ENCODE data around the gene IGSF8. TPM values are rescaled to one million over a fixed set of nuclear protein-coding genes. Genes with fewer than 3 reads are reported as not detected.

The IGSF8 gene
- total RNA-seq, 1 experiment from 2014 or later: 35.6 TPM

- TF ChIP-seq REST (IDR thresholded peaks at IDR 0.05; ENCODE audit: low read depth): no peak
- no peak for TF ChIP-seq RAD21 (IDR thresholded peaks at IDR 0.05; ENCODE audit: low read depth)
- no peak for TF ChIP-seq TCF7L2 (IDR thresholded peaks at IDR 0.05; ENCODE audit: borderline replicate concordance, extremely low read depth, insufficient read depth, insufficient read length)
- no peak for TF ChIP-seq ZNF274 (IDR thresholded peaks at IDR 0.05; ENCODE audit: low read depth, low read length)
- TF ChIP-seq CEBPB (IDR thresholded peaks at IDR 0.05; ENCODE audit: low read depth): no peak
- no peak for TF ChIP-seq POLR2A (IDR thresholded peaks at IDR 0.05; ENCODE audit: borderline replicate concordance, extremely low read depth, insufficient read depth, insufficient read length)
- TF ChIP-seq ZFX (IDR thresholded peaks at IDR 0.05): no peak
- H3K9ac ChIP-seq (ENCODE audit: low read length): no peak overlapping the region
- no peak overlapping the region for H3K4me3 ChIP-seq (replicated peaks in 1 of 2; ENCODE audit: low read depth in 1 of 2, low read length in 2 of 2)
- intact Hi-C loops (cut with micrococcal nuclease): no loop called here
- RAD21 ChIA-PET (ENCODE audit: low non-redundant PET in 1 of 2, low total read pairs in 2 of 2, uncharacterized antibody in 2 of 2, unreplicated experiment in 2 of 2): no interaction called here
- CTCF ChIA-PET: no interaction called here
- H2AFZ ChIP-seq (ENCODE audit: low read depth, low read length, poor library complexity, severe bottlenecking): no peak overlapping the region
- no peak overlapping the region for H3K27ac ChIP-seq (ENCODE audit: low read depth, low read length)
- no peaks in the 10 kb centered on the region for H3K9me2 ChIP-seq (ENCODE audit: insufficient read depth)
- H3K4me2 ChIP-seq (ENCODE audit: low read length): no peak overlapping the region
- H3K36me3 ChIP-seq (ENCODE audit: control insufficient read depth in 1 of 2, insufficient read depth in 2 of 2, low read length in 2 of 2): no peaks in the 10 kb centered on the region
- no peaks in the 10 kb centered on the region for H3K27me3 ChIP-seq (ENCODE audit: insufficient read depth, low read length)
- no peak for ATAC-seq
- no peaks in the 10 kb centered on the region for H3K79me2 ChIP-seq (ENCODE audit: insufficient read depth, low read length)
- POLR2A ChIA-PET: no interaction called here
- no peaks in the 10 kb centered on the region for H4K20me1 ChIP-seq (ENCODE audit: insufficient read depth)
- no peaks in the 10 kb centered on the region for H3K9me3 ChIP-seq (ENCODE audit: control insufficient read depth in 1 of 2, insufficient read depth in 1 of 2, low read depth in 1 of 2, low read length in 2 of 2)
- DNase-seq (ENCODE audit: low read depth, low spot score): no peak
- peaks cover 3 to 12% of the 10 kb centered on the region in 2 experiments; a peak in 2 of 4 replicates for H3K4me1 ChIP-seq (ENCODE audit: control insufficient read depth in 1 of 2, insufficient read depth in 2 of 2, low read length in 2 of 2)
- no TSS peak for BruUV-seq (replicated peaks)
Observed at GRCh38 chr1:160114085-160114484, 15.7 kb upstream of the IGSF8 start.

GRCh38 chr1:160113407-160113806 lies 15.0 kb upstream of the IGSF8 start:
- H3K4me3 ChIP-seq (replicated peaks in 1 of 2; ENCODE audit: low read depth in 1 of 2, low read length in 2 of 2): no peak overlapping the region
- no peak overlapping the region for H3K4me2 ChIP-seq (ENCODE audit: low read length)
- H3K9me2 ChIP-seq (ENCODE audit: insufficient read depth): no peaks in the 10 kb centered on the region
- intact Hi-C loops (cut with micrococcal nuclease): no loop called here
- no peaks in the 10 kb centered on the region for H3K79me2 ChIP-seq (ENCODE audit: insufficient read depth, low read length)
- no peaks in the 10 kb centered on the region for H3K27me3 ChIP-seq (ENCODE audit: insufficient read depth, low read length)
- peak; percentile 35; the same call in 1 of the 2 replicates for ATAC-seq
- RAD21 ChIA-PET (ENCODE audit: low non-redundant PET in 1 of 2, low total read pairs in 2 of 2, uncharacterized antibody in 2 of 2, unreplicated experiment in 2 of 2): no interaction called here
- CTCF ChIA-PET: no interaction called here
- POLR2A ChIA-PET: no interaction called here
- no TSS peak for BruUV-seq (replicated peaks)
- H3K4me1 ChIP-seq (ENCODE audit: control insufficient read depth in 1 of 2, insufficient read depth in 2 of 2, low read length in 2 of 2): peaks cover 3 to 13% of the 10 kb centered on the region in 2 experiments; a peak in 2 of 4 replicates
- H4K20me1 ChIP-seq (ENCODE audit: insufficient read depth): no peaks in the 10 kb centered on the region
- no peak for DNase-seq (ENCODE audit: low read depth, low spot score)
- no peak overlapping the region for H3K9ac ChIP-seq (ENCODE audit: low read length)
- H2AFZ ChIP-seq (ENCODE audit: low read depth, low read length, poor library complexity, severe bottlenecking): no peak overlapping the region
- TF ChIP-seq FOSL1 (IDR thresholded peaks at IDR 0.05; ENCODE audit: low read depth): no peak
- no peak for TF ChIP-seq REST (IDR thresholded peaks at IDR 0.05; ENCODE audit: low read depth)
- no peak for TF ChIP-seq ATF3 (IDR thresholded peaks at IDR 0.05)
- TF ChIP-seq CTCF (IDR thresholded peaks at IDR 0.05 in 2 of 3, conservative IDR thresholded peaks at IDR 0.05 in 1 of 3; ENCODE audit: borderline replicate concordance in 1 of 3, insufficient read depth in 1 of 3, low read depth in 2 of 3, low read length in 2 of 3): peak in 2 of 3 experiments; percentile 13 to 15; a peak in 1 of 6 replicates
- H3K27ac ChIP-seq (ENCODE audit: low read depth, low read length): no peak overlapping the region
- H3K36me3 ChIP-seq (ENCODE audit: control insufficient read depth in 1 of 2, insufficient read depth in 2 of 2, low read length in 2 of 2): no peaks in the 10 kb centered on the region
- no peaks in the 10 kb centered on the region for H3K9me3 ChIP-seq (ENCODE audit: control insufficient read depth in 1 of 2, insufficient read depth in 1 of 2, low read depth in 1 of 2, low read length in 2 of 2)
